Measurements from ENCODE around the gene TGM1.

The TGM1 gene

DNA sequence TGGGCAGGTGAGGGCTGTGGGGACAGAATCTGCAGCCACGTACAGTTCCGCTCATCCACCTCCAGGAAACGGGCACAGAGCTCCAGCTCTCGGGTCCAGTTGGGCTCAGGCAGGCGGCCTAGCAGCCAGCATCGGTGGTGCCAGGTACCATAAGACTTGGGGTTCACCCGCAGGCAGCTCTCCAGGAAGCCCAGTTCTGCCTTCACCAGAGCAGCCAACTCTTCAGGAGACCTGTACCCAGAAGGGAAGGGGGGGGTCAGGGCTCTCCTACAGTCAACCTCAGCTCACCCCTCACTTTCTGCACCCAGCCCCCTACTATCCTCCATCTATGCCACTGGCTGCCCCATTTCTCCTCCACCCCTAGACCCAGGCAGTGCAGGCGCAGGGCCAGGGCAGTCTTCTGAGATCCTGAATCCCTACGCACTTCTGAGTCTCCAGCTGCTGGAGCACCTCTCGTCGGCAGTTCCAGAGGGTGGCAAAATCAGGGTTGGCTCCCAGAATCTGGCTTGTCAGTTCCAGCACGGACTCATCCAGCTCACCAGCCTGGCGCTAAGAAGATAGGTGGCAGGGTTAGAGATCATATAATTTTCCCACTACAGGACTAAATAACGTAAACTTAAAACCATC is 7.0 kb upstream of the TGM1 start:
- CTCF ChIA-PET = interaction anchor here (1.0 to 6.1 kb wide), 10 partner anchors 10 to 113 kb away, joined by 3 to 57 read pairs (median 14); partner anchors contain the start of genes CHMP4A, CIDEB, DHRS1 and MDP1
- DNase-seq (ENCODE audit: low read depth, low spot score) = no peak

DNA sequence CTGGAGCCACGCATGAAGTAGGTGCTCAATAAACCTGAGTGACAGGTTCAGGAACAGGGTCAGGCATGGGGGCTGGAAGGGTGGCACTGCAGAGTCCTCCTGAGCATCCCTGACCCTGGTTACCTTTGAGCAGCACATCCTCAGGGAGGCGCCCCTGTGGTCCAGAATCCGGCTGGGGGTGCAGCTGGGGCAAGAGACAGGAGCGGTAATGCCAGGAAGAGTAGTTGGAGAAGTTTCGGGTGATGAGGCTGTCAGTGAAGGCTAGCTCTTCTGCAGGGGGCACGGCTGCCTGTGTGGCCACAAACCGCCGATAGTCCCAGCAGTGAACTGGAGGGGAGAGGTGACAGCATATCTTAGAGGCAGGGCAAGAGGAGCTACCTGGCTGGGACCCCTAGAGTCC is 6.4 kb upstream of the TGM1 start:
- ChIA-PET POLR2A (no interaction called here), CTCF (interaction anchor here (1.1 to 6.1 kb wide), 9 partner anchors 10 to 56 kb away, joined by 3 to 57 read pairs (median 16); partner anchors contain the start of genes CHMP4A, CIDEB, DHRS1 and NOP9)
- H3K4me3 ChIP-seq (ENCODE audit: low read depth, low read length) = no peak overlapping the region
- DNase-seq (ENCODE audit: low read depth, low spot score) = no peak
- TF ChIP-seq, protein P1, sequence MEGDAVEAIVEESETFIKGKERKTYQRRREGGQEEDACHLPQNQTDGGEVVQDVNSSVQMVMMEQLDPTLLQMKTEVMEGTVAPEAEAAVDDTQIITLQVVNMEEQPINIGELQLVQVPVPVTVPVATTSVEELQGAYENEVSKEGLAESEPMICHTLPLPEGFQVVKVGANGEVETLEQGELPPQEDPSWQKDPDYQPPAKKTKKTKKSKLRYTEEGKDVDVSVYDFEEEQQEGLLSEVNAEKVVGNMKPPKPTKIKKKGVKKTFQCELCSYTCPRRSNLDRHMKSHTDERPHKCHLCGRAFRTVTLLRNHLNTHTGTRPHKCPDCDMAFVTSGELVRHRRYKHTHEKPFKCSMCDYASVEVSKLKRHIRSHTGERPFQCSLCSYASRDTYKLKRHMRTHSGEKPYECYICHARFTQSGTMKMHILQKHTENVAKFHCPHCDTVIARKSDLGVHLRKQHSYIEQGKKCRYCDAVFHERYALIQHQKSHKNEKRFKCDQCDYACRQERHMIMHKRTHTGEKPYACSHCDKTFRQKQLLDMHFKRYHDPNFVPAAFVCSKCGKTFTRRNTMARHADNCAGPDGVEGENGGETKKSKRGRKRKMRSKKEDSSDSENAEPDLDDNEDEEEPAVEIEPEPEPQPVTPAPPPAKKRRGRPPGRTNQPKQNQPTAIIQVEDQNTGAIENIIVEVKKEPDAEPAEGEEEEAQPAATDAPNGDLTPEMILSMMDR (IDR thresholded peaks at IDR 0.05; ENCODE audit: insufficient read depth, low read length, missing control alignments) = no peak

More for the DNA sequence above, 7.0 kb upstream of the TGM1 start:
- H3K4me3 ChIP-seq (ENCODE audit: low read depth, low read length) = no peak overlapping the region
- POLR2A ChIA-PET = interaction anchor here (1.5 to 2.2 kb wide), 4 partner anchors 28 to 81 kb away, joined by 4 to 27 read pairs (median 6); partner anchors contain the start of genes CHMP4A, IPO4 and TINF2
- TF ChIP-seq, protein P1 (IDR thresholded peaks at IDR 0.05; ENCODE audit: insufficient read depth, low read length, missing control alignments) = no peak

- DNase-seq (ENCODE audit: low read depth, low spot score) = no peak
- H3K4me3 ChIP-seq (ENCODE audit: low read depth, low read length) = no peak overlapping the region
- TF ChIP-seq, protein P1 (IDR thresholded peaks at IDR 0.05; ENCODE audit: insufficient read depth, low read length, missing control alignments) = no peak
- ChIA-PET CTCF (interaction anchor here (0.7 to 6.1 kb wide), 7 partner anchors 8 to 40 kb away, joined by 3 to 57 read pairs (median 16); partner anchors contain the start of genes CIDEB, TGM1 and TINF2), POLR2A (interaction anchor here (1.0 kb wide), 1 partner anchor 26 kb away, joined by 3 read pairs; the partner anchor contains the start of gene TINF2)
These were observed 5.2 kb upstream of the TGM1 start for GRCh38 chr14:24268225-24268624.

- POLR2A ChIA-PET = interaction anchor here (1.0 kb wide), 1 partner anchor 25 kb away, joined by 3 read pairs; the partner anchor contains the start of gene TINF2
- no peak for DNase-seq (ENCODE audit: low read depth, low spot score)
- TF ChIP-seq, protein P1 (IDR thresholded peaks at IDR 0.05; ENCODE audit: insufficient read depth, low read length, missing control alignments) = no peak
- H3K4me3 ChIP-seq (ENCODE audit: low read depth, low read length) = no peak overlapping the region
- CTCF ChIA-PET = interaction anchor here (0.7 to 6.1 kb wide), 4 partner anchors 8 to 41 kb away, joined by 3 to 57 read pairs (median 6); partner anchors contain the start of genes CIDEB, TGM1 and TINF2
These were observed 4.5 kb upstream of the TGM1 start for GRCh38 chr14:24267516-24267915.

GRCh38 chr14:24266344-24267244 is 3.6 kb upstream of the TGM1 start:
- no peak overlapping the region for H3K4me3 ChIP-seq (ENCODE audit: low read depth, low read length)
- TF ChIP-seq, protein P1 (IDR thresholded peaks at IDR 0.05; ENCODE audit: insufficient read depth, low read length, missing control alignments) = no peak
- POLR2A ChIA-PET = no interaction called here
- CTCF ChIA-PET = interaction anchor here (1.5 to 16.0 kb wide), 3 partner anchors 22 to 30 kb away, joined by 4 to 155 read pairs (median 8); partner anchors contain the start of gene TINF2
- DNase-seq (ENCODE audit: low read depth, low spot score) = no peak

All from AG04449 (cell line).